Right renal pelvis (tissue), 4 donors: ENCODE results near the gene SHANK2. TPM values are rescaled to one million over a fixed set of nuclear protein-coding genes. Genes with fewer than 3 reads are reported as not detected.
"Not testable (repeated sequence)": the region's sequence is repeated elsewhere in the genome, so short reads cannot be mapped to it uniquely, and the experiment has no call there.

Experiments used
- DNase-seq, 4 donors: peaks; one replicate each; pipeline ENCODE4 v3.0.0-alpha.2; 2013; ENCODE audit warnings: low read depth in 4 of 4, low spot score in 3 of 4, missing footprints in 1 of 4
- polyA plus RNA-seq, 4 donors: library from polyadenylated mRNA; unstranded; fragments of 120-200 nt; gene quantifications; one replicate each; pipeline ENCODE4 v1.2.1, GENCODE V29; 2013; ENCODE audit not compliant: insufficient read length in 4 of 4

SHANK2 gene
- polyA plus RNA-seq, 4 donors, result 27.2 to 33.8 (median 30.9) TPM

DNA sequence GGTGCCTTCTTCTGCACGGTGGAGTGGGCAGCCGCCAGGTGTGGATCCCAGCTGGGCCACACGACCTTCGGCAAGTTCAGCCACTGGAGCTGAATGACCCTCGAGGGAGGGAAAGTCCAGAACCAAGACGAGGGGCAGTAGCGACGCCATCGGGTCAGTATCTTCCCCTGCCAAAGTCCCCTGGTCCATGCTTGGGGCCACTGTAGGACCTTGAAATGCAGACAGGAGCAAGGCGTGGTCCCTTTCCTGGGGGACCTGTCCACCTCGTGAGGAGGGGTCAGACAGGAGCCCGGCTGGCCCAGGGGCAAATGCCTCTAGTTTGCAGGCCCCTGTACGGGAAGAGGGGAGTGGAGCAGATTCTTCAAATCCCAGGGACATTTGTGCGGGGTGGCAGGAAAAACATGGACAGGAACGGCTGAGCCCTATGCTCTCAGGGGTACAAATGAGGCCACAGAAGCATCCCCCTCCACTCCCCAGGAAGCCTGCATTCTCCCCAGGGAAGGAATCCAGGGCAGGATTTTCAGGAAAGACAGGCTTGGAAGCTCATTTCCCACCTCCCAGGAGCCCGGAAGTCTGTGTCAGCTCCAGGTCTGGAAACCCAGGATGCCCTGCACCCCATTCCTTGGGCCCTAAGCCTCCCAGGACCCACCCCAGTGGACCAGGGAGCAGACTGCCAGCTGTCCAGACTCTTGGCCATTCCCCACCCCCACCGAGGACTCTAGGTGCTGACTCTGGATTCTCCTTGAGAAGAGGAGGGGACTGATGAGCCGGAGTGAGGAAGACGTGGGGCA lies 6.6 kb downstream of the SHANK2 start:
- DNase-seq, result no peak

DNA sequence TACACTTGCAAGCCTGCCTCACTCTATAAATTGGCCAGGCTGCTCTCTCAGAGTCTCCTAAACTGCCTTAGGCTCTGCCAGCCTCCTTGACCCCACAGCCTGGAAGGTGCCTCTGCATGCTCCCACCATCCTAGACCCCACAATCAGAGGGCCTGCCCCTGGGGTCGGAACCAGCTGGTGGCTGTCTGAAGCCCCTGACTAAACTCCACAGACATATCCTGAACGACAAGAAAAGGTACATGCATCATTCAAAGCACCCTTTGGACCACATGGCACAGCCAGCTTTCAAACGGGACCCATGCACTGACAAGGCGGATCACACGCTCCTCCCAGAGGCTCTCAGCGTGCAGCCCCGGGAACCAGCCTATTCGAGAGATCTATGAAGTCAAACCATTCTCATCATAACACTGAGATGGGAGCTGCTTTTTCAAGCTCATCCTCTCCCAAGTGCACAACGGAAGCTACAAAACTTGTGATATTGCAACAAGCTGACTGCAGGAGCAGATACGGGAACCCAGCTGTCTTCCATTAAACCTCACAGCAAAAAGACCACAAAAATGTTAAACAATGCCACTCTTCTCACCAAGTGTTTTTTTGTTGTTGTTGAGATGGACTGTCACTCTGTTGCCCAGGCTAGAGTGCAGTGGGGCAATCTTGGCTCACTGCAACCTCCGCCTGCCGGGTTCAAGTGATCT lies 8.1 kb downstream of the SHANK2 start:
- DNase-seq, result no peak

DNA sequence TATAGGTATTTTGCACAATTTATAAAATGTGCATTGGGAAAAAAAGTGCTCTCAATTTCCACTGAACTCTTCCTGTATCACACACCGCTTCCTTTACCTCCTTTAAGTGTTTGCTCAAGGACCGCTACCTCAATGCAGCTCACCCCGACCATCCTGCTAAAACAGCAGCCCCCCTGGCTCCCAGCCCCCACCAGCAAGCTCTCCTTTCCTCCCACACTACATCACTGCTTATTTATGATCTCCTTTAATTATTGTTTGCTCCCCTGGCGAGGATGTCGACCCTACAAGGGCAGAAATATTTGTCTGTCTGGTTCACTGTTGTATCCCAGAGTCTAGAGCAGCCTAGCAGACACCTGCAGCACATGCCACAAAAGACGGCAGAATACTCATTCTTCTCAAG lies 10.0 kb downstream of the SHANK2 start:
- no peak for DNase-seq

DNA sequence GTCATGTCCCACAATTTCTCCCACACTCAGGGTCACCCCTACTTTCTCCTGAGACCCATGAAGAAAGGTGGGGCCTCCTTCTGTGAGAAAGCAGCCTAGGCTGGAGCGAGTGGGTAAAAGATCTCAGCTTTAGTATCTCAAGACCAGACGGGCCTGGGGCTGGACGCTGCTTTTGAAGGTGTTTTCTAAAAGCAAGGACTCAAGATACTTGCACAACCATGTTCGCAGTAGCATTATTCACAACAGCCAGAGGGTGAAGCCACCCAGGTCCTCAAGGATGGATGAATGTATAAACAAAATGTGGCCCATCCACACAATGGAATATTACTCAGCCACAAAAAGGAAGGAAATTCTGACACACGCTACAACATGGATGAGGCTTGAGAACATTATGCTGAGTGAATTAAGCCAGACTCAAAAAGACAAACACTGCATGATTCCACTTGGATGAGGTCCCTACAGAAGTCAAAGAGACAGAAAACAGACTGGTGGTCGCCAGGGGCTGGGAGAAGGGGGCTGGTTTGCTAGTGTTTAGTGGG lies 10.6 kb downstream of the SHANK2 start:
- DNase-seq, result no peak

DNA sequence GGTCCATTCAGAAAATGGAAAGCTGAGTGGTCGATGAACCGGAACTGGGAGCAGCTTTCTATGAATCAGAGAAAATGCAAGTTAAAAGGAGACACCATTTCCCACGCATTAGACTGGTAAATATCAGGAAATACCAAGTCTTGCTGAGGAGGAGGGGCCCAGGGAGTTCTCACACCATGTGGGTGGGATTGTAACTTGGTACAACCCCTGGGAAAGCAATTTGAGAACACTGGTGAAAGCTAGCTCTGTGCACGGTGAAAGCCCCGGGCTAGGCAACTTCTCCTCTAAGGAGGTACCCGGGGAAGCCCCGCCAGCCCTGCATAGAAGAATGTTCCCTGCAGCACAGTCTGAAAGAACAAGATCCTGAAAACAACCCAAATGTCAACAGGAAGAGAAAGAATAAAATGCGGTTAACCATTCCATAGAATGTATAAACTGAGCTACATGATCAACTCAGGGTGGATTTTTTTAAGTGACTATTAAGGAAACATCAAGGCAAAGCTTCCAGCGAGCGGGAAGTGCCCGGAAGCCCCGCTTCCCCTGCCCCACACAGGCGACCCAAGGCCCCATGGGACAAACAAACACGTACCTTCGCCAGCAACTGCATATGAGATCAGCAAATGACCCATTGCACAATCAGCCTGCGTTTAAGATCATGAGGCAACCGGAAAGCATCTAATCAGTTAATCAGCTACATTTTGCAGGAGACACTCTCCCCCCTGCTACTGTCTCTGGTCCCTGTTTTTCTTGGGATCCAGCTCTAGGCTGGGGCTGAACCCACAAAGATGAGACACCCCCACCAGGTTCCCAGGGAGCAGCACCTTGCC lies 11.3 kb downstream of the SHANK2 start:
- DNase-seq, result no peak

DNA sequence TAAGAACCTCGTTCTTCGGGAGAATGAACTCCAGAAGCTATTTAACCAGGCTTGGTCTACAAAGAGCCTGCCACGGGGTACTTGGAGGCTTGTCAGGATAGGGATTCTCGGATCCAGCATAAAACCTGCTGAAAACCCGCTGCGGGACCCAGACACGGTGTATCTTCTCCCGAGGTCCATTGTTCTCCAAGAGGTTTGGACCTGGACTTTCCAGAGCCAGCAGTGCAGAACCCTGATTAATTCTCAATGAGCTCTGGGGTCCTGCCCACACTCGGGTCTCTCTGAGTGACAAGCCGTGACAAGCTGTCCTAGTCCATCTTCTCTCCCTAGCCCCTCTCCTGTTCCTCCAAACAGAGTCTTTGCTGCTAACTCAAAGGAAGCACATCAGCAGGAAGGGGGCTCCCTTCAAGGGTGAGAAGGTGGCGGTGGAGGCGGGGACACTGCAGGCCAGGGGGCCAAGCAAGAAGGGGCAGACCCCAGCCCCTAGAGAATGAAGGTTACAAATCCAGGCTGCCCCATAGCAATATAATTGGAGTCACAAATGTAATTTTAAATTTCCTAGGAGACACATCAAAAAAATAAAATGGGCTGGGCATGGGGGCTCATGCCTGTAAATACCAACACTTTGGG lies 12.2 kb downstream of the SHANK2 start:
- DNase-seq, result no peak

DNA sequence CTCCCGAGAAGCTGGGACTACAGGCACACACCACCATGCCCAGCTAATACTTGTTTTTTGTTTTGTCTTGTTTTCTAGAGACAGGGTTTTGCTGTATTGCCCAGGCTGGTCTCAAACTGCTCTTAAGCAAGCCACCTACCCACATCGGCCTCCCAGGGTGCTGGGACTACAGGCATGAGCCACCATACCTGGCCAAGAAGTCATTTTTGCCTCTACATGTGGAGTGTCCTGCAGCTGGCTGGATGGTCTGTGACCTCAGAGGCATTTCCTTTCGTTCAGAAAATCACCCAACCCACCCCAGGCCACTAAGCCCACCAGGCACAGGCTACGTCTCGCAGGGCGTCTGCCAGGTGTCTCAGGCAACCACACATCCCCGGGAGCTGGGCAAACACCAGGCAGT lies 12.8 kb downstream of the SHANK2 start:
- DNase-seq, result no peak

DNA sequence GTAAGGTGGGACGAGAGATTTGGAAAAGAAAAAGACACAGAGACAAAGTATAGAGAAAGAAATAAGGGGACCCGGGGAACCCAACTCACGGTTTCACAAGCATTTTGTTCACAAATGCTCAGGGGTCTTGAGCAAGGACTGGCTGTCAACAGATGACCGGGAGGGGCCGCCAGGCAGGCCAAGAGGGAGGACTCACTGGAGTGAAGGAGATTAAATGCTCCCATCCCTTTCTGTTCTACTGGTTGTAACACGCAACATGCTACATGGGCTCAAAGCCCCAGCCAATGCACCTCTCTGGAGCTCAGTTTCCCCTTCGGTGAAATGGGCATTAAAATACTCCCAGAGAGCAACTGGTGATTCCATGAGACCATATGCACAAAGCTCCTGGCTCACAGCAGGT lies 13.4 kb downstream of the SHANK2 start:
- no peak for DNase-seq

DNA sequence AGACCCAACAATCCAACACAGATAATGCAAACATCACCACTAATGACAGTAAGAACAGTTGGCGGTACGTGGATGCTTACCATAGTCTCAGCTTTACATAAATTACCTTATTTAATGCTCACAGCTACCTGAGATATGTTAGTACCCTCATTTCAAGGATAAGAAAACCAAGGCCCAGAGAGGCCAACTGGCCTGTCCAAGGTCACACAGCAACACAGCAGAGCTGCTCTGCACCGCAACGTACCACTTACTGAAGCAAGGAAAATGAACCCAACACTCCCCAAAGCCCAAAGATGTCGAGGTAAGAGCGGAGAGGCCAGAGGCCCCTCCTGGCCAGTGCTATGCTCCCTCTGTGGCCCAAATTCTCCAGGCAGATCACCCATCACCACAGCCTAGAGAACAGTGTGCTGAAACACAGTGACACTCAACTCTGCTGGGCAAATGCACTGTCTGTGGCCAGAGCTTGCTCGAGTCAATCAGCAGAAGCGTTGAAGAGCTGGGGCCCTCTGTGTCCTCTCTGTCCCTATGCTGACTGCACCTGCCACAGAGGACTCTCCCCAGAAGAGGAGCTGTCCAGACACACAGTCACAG lies 14.0 kb downstream of the SHANK2 start:
- no peak for DNase-seq

DNA sequence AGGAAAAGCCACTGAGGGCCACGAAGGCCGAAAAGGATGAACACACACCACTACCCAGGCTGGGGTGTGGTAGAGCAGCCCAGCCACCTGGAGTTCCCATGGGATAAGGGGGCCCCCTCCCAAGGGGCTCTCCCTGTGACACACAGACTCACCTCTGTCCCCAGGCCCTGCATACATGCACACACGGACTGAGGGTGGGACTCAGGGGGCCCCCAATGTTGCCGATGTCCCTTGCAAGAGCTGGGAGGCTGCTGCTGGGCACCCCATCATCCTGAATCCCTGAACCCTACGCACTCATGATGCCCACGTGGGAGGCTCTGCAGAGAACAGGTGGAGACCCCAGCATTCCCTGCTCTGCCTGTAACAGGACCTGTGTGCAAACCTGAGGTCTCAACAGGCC lies 14.5 kb downstream of the SHANK2 start:
- no peak for DNase-seq

DNA sequence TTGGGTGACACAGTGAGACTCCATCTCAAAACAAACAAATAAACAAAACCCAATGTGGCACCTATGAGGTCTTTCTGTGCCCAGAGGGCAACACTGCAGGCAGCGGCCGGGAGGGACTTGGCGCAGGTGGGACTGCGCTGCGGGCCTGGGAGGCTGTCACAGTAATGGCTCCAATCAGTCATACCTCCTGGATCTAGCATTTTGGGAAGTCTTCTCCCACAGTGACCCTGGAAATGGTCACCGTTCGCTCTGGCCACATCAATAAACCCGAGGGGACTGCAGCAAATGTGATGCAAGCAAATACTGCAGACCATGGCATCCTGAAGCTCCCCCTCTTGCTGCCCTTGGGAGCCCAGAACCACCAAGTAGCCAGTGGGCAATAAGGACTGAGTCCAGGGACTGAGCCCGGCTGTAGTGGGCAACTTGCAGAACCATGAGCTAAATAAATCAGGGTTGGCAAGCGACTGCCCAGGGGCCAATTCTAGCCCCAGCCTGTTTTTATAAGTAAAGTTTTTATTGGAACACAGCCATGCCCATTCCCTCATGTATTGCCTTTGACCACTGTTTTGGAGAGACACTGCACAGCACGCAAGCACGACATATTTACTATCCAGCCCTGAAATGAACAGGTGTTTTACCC lies 15.4 kb downstream of the SHANK2 start:
- no peak for DNase-seq

DNA sequence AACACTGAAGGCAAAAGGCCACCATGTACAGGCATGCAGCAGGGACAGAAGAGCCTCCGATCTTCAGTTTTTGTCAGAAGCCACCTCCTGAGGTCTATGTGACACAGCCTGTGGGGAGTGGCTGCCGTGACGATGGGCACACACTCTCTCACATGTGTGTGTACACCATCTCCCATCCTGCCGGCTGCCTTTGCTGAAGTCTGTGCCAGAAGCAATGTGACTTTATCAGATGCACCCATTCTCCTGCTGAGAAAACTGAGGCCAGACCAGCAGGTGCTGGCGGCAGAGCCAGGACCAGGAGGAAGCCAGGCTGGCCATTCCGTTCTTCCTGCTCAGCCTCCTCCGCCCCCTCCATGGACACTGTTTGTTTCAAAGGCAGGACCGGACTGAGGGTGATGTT lies 16.7 kb downstream of the SHANK2 start:
- DNase-seq, result no peak

DNA sequence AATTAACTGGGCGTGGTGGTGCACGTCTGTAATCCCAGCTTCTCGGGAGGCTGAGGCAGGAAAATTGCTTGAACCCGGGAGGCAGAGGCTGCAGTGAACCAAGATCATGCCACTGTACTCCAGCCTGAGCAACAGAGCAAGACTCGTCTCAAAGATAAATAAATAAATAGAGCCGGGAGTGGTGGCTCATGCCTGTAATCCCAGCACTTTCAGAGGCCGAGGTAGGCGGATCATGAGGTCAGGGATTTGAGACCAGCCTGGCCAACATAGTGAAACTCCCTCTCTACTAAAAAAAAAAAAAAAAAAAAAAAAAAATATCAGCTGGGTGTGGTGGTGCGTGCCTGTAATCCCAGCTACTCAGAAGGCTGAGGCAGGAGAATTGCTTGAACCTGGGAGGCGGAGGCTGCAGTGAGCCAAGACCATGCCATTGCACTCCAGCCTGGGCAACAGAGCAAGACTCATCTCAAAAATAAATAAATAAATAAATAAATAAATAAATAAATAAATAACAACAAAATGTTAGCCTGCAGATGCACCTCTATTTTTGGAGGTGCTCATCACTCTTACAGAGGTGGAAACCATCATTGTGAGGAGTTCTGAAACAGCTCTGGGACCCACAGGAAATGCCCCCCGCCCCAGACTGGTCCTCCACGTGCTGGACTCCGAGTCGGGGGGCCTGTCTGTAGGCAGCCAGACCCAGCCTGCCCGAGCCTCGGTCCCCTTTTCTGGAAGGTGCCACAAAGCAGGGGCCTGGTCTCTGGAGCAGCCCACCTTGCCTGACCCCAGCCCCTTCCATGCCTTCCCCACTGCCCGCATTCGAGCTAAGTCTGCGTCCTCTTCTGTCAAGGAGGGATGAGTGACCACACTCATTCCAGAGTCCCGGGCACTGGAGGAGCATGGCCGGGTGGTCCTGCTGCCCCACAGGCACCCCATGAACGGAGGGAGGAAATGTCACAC lies 18.2 kb downstream of the SHANK2 start:
- not testable (repeated sequence) for DNase-seq

DNA sequence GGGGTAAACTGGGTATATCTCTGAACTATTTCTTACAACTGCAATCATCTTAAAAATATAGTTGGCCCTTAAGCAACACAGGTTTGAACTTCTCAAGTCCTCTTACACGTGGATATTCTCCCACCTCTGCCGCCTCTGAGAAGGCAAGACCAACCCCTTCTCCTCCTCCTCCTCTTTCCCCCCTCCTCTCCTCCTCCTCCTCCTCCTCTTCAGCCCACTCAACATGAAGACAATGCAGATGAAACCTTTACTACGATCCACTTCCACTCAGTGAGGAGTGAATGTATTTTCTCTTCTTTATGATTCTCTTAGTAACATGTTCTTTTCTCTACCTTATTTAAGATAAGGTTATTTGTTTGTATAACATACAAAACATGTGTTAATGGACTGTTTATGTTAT lies 20.0 kb downstream of the SHANK2 start:
- DNase-seq, result no peak

DNA sequence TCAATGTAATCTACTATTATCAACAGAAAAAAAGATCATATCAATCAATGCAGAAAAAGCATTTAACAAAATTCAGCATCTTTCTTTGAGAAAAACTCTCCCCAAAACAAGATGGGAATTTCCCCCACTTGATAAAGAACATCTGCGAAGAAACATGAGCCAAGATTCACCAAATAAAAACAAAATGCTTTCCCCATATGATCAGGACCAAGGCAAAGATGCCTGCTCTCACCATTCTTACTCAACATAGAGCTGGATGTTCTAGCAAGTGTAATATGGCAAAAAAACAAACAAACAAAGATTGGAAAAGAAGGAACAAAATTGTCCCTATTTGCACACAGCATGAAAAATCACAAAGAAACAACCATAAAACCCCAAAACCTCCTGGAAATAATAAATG lies 23.4 kb downstream of the SHANK2 start:
- DNase-seq, result no peak

DNA sequence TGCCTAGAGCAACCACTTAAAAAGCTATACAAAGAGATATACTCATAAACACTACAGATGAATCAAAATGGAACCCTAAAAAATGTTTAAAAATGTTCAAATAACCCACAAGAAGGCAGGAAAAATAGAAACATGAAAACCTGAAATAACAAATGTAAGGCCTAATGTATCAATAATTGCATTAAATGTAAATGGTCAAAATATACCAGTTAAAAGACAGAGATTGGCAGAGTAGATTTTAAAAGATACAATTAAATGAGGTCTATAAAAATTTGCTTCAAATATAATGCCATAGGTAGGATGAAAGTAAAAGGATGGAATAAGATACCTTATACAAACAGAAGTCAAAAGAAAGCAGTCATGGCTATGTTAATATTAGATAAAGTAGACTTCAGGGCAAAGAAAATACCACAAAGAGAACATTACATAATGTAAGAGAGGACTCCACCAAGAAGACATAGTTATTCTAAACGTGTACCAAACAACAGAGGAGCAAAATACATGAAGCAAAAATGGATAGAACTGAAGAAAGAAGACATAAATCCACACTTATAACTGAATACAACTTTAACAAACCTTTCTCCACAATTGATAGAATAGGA lies 25.2 kb downstream of the SHANK2 start:
- no peak for DNase-seq

DNA sequence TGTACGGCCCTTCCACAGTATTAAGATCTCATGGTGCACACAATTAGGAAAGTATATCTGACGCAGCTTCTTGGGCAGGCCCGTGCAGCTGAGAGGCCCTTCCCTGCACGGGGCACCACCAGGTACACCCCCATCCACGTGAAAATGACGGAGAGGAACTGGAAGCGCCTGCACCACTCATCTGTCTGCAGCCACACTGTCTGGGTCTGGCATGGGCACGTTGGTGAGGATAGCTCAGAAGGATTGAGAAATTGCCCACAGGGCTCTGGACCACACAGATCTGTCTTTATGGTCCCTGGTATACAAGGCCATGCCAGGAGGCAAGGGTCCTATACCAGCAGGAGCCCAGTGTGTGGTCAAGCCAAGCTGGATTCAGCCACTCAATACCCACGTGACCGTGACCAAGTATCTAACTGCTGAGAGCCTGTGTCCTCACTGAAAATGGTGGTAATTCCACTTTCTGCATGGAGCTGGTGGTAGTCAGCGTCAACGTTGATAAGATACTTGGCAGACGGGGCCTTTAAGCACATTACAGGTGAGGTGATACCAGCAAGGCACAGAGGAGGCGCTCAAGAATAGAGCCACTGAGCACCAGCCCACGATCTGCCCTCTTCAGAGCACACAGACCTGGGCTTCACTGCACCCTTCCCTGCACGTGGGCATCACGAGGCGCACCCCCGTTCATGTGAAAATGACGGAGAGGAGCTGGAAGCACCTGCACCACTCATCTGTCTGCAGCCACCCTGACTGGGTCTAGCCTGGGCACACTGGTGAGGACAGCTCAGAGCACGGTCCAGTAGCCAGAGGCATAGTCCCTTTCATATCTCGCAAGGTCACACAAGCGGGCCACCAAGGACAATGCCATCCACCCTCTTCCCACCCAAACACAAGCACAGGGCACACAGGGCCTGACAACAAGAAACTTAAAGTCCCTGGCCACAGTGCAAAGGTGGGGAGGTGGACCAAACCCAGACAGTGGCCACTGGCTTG lies 28.4 kb downstream of the SHANK2 start:
- no peak for DNase-seq
